Stomach (tissue), 19 donors: ENCODE data around the gene SFMBT2. TPM values are rescaled to one million over a fixed set of nuclear protein-coding genes. Genes with fewer than 3 reads are reported as not detected.
A peak's percentile ranks its signal among the peaks of the same experiment; 100 is the strongest.

Experiments used
- DNase-seq, 2 donors: peaks; one replicate each; pipeline versions ENCODE4 v3.0.0 to v3.0.0-alpha.2; 2013 to 2019
- H3K27ac ChIP-seq, 5 donors: fragments of 200-600 bp in 4 of 5; sonication (generic) in 4 of 5; one replicate each; pipeline ENCODE4 v1.5.1; 2013 to 2019; ENCODE audit warnings: mild to moderate bottlenecking in 1 of 5, moderate library complexity in 1 of 5
- H3K27me3 ChIP-seq, 3 donors: fragments of 200-600 bp; sonication (generic); one replicate each; pipeline ENCODE4 v1.5.1; 2017 to 2019; ENCODE audit warnings: mixed run types in 1 of 3
- H3K36me3 ChIP-seq, 4 donors: fragments of 200-600 bp; sonication (generic); 1 replicate in 3 of 4; 2 replicates in 1 of 4; pipeline ENCODE4 v1.5.1; 2016 to 2019
- H3K4me1 ChIP-seq, 4 donors: fragments of 200-600 bp; sonication (generic); one replicate each; pipeline ENCODE4 v1.5.1; 2016 to 2019
- H3K4me3 ChIP-seq, 4 donors: fragments of 200-600 bp; sonication (generic) in 3 of 4; one replicate each; pipeline ENCODE4 v1.5.1; 2016 to 2019; ENCODE audit warnings: mild to moderate bottlenecking in 1 of 4
- H3K9me3 ChIP-seq, 4 donors: fragments of 200-600 bp; sonication (generic); one replicate each; pipeline ENCODE4 v1.5.1; 2016 to 2019
- CTCF ChIP-seq, 7 experiments: fragments of 450-650 bp in 4 of 7; fragments of 200-600 bp in 3 of 7; sonication (generic) in 3 of 7; IDR thresholded peaks; one replicate each; pipeline ENCODE4 v1.5.1; 2016 to 2019; ENCODE audit warnings: antibody characterized with exemption in 7 of 7, control low read depth in 2 of 7, mild to moderate bottlenecking in 1 of 7
- EP300 ChIP-seq: sonication (generic); formaldehyde crosslinking; IDR thresholded peaks from one replicate; pipeline ENCODE4 v1.6.1; 2017; ENCODE audit warnings: antibody characterized with exemption
- POLR2A ChIP-seq, 4 donors: fragments of 450-650 bp; IDR thresholded peaks; one replicate each; pipeline ENCODE4 v1.6.1; 2016; ENCODE audit warnings: antibody characterized with exemption in 4 of 4, control low read depth in 2 of 4, mild to moderate bottlenecking in 1 of 4, moderate library complexity in 1 of 4
- POLR2AphosphoS5 ChIP-seq, 3 donors: sonication (generic); formaldehyde crosslinking; IDR thresholded peaks; one replicate each; pipeline ENCODE4 v1.6.1; 2016; ENCODE audit warnings: antibody characterized with exemption in 3 of 3
- WGBS, 5 donors: extraction: QIAGEN DNeasy Blood & Tissue Kit in 3 of 5; methylation state at CpG; one replicate each; pipeline versions ENCODE4 v1.1.5 to v1.1.7; 2013 to 2018; 5-methylcytosine and 5-hydroxymethylcytosine counted together
- intact Hi-C: fragments of 100-400 bp; cut with DNase I; formaldehyde crosslinking; loops from one replicate; pipeline ENCODE4 v1.15.1; 2023; ENCODE audit warnings: low total_unique reads
- long read RNA-seq, 10 donors: transcript quantifications; one replicate each; lab custom pipeline, GENCODE V29; 2026
- polyA plus RNA-seq, 3 donors: library from polyadenylated mRNA; stranded (reverse); fragments of 200-250 nt; gene quantifications; one replicate each; pipeline ENCODE4 v1.2.3, GENCODE V29; 2013
- total RNA-seq, 5 donors: library from RNA; depleted of rRNA; stranded (reverse); fragments of >200 nt; gene quantifications; one replicate each; pipeline versions ENCODE4 v1.1.0 to v1.2.3, GENCODE V29; 2014 to 2016
- donor health status: healthy with polysubstance abuse.
- donor health status: Bipolar disorder and iron deficiency.
- donor health status: healthy.

SFMBT2 gene
- total RNA-seq, result 10 to 100 TPM in 3 of 5 donors, 1 to 10 TPM in 2; 1.2 to 17.3 (median 13.4) TPM
- 1 to 10 TPM in 2 of 3 donors, under 1 TPM in 1; 0.90 to 2.9 (median 1.1) TPM for polyA plus RNA-seq
- long read RNA-seq, donor 1, result 0 reads
- long read RNA-seq, donor 2, result 0 reads
- long read RNA-seq, donor 3, result 0 reads
- long read RNA-seq, donor 4, result 0 reads
- long read RNA-seq, donor 5, result 0 reads
- long read RNA-seq, donor 6, result 0 reads
- long read RNA-seq, donor 7, result 0 reads
- long read RNA-seq, donor 8, result 0 reads
- long read RNA-seq, donor 9, result 0 reads
- long read RNA-seq, donor 10, result 0 reads

GRCh38 chr10:7410862-7411670 lies at the start of gene SFMBT2:
TSS of gene SFMBT2 (minus strand) at chr10:7411034. CDS start at chr10:7381898, 29,136 bp downstream.
- H3K36me3 ChIP-seq, result no peaks in the 10 kb centered on the region
- H3K9me3 ChIP-seq, result no peaks in the 10 kb centered on the region
- H3K27me3 ChIP-seq, result peaks cover 0 to 61% (median 51%) of the 10 kb centered on the region in 3 donors
- intact Hi-C loops, result loop anchor here (10.0 kb wide), 1 partner anchor 496 kb away; no protein-coding TSS in a partner anchor
- peaks cover 29 to 68% (median 63%) of the 10 kb centered on the region in 4 donors for H3K4me1 ChIP-seq
- no peak for TF ChIP-seq EP300
- peak in 2 of 3 donors; percentile 23 to 35 for TF ChIP-seq POLR2AphosphoS5 (IDR thresholded peaks at IDR 0.05)
- WGBS, 5 donors, result 1 to 2% (median 1%) methylated on average over 47 to 66 of the region's 66 CpGs
- peak within 1 kb of the TSS; percentile 56 to 87 (median 80) for H3K27ac ChIP-seq
- peak within 1 kb of the TSS; percentile 69 to 84 (median 74) for H3K4me3 ChIP-seq
- DNase-seq, result peak; percentile 51 to 90

- Histone ChIP-seq H3K4me3 (no peak overlapping the region), H3K27ac (no peak overlapping the region), H3K36me3 (no peaks in the 10 kb centered on the region), H3K9me3 (no peaks in the 10 kb centered on the region), H3K4me1 (no peaks in the 10 kb centered on the region), H3K27me3 (no peaks in the 10 kb centered on the region)
- intact Hi-C loops, result no loop called here
- TF ChIP-seq CTCF (IDR thresholded peaks at IDR 0.05) (no peak), EP300 (no peak), POLR2A (IDR thresholded peaks at IDR 0.05) (no peak), POLR2AphosphoS5 (IDR thresholded peaks at IDR 0.05) (no peak)
- WGBS, 5 donors, result 88 to 95% (median 89%) methylated on average over 6 of the region's 6 CpGs
- no peak for DNase-seq
Measured at GRCh38 chr10:7460006-7460405, 49.2 kb upstream of the SFMBT2 start.

GRCh38 chr10:7458556-7458955 lies 47.7 kb upstream of the SFMBT2 start:
- Histone ChIP-seq H3K36me3 (no peaks in the 10 kb centered on the region), H3K9me3 (no peaks in the 10 kb centered on the region), H3K27me3 (no peaks in the 10 kb centered on the region), H3K27ac (no peak overlapping the region), H3K4me3 (no peak overlapping the region), H3K4me1 (no peaks in the 10 kb centered on the region)
- intact Hi-C loops, result no loop called here
- DNase-seq, result no peak
- 66 to 77% (median 69%) methylated on average over 2 of the region's 2 CpGs for WGBS, 5 donors
- TF ChIP-seq EP300 (no peak), POLR2A (IDR thresholded peaks at IDR 0.05) (no peak), CTCF (IDR thresholded peaks at IDR 0.05) (no peak), POLR2AphosphoS5 (IDR thresholded peaks at IDR 0.05) (no peak)

GRCh38 chr10:7457478-7458316 lies 46.9 kb upstream of the SFMBT2 start:
- Histone ChIP-seq H3K27ac (no peak overlapping the region), H3K27me3 (no peaks in the 10 kb centered on the region), H3K36me3 (no peaks in the 10 kb centered on the region), H3K4me1 (no peaks in the 10 kb centered on the region), H3K9me3 (no peaks in the 10 kb centered on the region), H3K4me3 (no peak overlapping the region)
- intact Hi-C loops, result no loop called here
- DNase-seq, result peak in 1 of 2 donors; percentile 10
- WGBS, 5 donors, result 81 to 90% (median 86%) methylated on average over 14 of the region's 14 CpGs
- TF ChIP-seq POLR2A (IDR thresholded peaks at IDR 0.05) (no peak), EP300 (no peak), CTCF (IDR thresholded peaks at IDR 0.05) (no peak), POLR2AphosphoS5 (IDR thresholded peaks at IDR 0.05) (no peak)
